Measurements from ENCODE around the gene NPIPA1.
"Not testable (repeated sequence)": the region's sequence is repeated elsewhere in the genome, so short reads cannot be mapped to it uniquely, and the experiment has no call there.

GRCh38 chr16:14982521-14982920 lies 45.3 kb downstream of the NPIPA1 start:
- not testable (repeated sequence) for TF ChIP-seq TARDBP (IDR thresholded peaks at IDR 0.05); BHLHE40 (IDR thresholded peaks at IDR 0.05; ENCODE audit: borderline replicate concordance); LEF1 (IDR thresholded peaks at IDR 0.05; ENCODE audit: borderline replicate concordance); SP1 (IDR thresholded peaks at IDR 0.05); FOXA1 (IDR thresholded peaks at IDR 0.05); FOXM1 (IDR thresholded peaks at IDR 0.05; ENCODE audit: borderline replicate concordance); CTBP1 (IDR thresholded peaks at IDR 0.05; ENCODE audit: borderline replicate concordance); ZNF384 (IDR thresholded peaks at IDR 0.05); HDGF (IDR thresholded peaks at IDR 0.05; ENCODE audit: borderline replicate concordance); SUZ12 (IDR thresholded peaks at IDR 0.05); ARNT (IDR thresholded peaks at IDR 0.05); PKNOX1 (IDR thresholded peaks at IDR 0.05); ELF4 (IDR thresholded peaks at IDR 0.05)
